GM18499 (cell line): Measurements from ENCODE around the gene MCRIP1.

Experiments used
- ATAC-seq: cut with Tn5 transposase; IDR thresholded peaks from one replicate; pipeline ENCODE4 v1.9.1; 2021; ENCODE audit warnings: moderate number of reproducible peaks; ENCODE audit not compliant: insufficient read depth, unreplicated experiment

MCRIP1 gene

DNA sequence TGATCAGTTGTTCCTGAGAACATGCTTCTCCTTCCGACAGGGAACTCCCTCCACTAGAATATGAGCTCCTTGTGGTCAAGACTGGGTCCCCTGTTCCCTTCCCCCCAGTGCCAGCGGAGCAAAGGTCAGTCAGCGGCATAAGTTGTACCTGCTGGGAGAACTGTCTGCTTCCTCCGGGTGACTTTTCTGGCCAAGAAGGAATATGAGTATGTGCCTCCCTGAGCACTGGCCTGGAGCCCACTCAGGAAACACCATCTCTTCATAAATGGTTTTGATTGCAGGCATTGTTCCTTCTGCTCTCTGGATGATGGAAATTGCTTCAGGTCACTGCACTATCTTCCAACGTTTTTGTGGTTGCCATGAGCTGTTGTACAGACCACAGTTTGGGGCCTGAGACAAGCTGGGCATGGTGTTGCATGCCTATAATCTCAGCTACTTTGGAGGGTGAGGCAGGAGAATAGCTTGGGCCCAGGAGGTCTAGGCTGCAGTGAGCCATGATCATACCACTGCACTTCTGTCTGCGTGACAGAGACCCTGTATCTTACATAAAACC, 30.1 kb upstream of the MCRIP1 start:
- ATAC-seq, result no peak

DNA sequence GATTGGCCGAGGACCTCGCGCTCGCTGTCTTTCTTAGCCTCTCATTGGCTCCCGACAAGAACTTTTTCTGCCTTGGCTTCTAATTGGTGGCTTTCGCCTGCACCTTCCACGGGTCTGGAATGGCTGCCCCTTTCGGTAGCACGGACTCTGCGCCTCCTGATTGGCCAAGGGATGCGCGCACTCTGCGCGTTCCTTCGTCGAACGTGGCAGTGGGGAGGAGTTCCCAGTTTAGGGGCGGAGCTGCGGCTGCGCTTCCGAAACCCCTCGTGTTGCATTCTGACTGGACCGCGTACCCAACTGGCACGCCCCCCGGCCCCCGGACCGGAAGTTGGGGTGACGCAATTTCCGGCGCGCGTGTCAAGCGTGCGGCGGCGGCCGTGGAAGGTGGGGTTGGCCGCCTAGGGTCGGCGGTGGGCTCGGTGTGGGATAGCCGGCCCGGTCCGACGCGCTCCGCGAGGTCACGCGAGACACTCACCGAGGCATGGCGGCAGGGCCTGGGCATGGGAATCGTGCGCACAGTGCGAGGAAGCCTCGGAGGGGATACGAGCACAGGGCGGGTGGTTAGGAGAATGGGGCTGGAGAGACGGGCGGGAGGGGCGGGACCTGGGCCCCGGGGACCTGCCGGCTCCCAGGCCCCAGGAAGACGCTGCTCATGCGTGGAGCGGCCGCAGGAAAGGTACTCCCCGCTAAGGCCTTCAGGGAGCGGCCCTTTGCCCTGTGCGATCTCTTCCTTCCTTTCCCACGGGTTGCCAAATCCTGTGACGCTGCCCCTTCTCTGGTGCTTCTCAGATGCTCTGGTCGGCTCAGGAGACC, 27.9 kb upstream of the MCRIP1 start:
- ATAC-seq, result peak; percentile 88

DNA sequence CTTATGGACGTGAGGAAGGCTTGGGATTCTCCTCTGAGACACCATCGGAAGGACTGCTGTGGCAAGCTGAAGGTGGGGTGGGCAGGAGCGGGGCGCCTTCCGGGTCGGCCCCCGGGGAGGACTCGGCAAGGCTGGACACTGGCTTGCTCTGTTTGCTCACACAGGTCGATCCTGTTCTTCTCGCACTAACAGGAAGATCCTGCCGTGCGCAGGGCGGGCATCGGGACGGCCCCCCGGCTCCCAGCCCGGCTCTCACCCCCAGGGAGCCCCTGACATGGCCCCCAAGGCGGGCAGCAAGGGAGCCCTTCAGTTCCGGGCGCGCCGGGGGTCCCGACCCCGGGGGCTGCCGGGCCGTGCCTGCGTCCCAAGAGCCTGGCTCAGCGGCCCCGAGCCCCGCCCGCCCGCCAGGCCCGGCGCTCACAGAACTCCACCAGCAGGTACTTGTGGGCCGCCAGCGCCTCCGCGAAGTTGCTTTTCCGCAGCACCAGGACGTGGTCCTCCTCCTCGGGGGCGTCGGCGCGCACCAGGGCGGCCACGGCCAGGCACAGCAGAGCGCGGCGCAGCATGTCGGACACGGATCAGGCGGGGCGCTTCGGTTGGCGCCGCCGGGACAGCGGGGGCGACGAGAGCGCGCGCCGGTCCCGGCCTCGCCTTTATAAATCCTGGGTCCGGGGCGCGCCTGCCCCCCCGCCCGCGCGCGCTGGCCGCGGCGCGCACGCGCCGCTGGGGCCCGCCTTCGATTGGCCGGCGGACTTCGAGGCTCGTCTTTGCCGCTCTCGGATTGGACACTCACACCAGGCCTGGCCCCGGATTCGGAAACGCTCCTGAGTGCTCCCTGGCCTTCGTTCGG, 27.0 kb upstream of the MCRIP1 start, which contains the start of gene P4HB:
Gene P4HB (minus strand): TSS at position 630 of the 850 bp plus-strand sequence. CDS start 64 bp downstream, at position 566.
- no peak for ATAC-seq

- ATAC-seq, result no peak
Observed at GRCh38 chr17:81858967-81859905, 26.1 kb upstream of the MCRIP1 start.

DNA sequence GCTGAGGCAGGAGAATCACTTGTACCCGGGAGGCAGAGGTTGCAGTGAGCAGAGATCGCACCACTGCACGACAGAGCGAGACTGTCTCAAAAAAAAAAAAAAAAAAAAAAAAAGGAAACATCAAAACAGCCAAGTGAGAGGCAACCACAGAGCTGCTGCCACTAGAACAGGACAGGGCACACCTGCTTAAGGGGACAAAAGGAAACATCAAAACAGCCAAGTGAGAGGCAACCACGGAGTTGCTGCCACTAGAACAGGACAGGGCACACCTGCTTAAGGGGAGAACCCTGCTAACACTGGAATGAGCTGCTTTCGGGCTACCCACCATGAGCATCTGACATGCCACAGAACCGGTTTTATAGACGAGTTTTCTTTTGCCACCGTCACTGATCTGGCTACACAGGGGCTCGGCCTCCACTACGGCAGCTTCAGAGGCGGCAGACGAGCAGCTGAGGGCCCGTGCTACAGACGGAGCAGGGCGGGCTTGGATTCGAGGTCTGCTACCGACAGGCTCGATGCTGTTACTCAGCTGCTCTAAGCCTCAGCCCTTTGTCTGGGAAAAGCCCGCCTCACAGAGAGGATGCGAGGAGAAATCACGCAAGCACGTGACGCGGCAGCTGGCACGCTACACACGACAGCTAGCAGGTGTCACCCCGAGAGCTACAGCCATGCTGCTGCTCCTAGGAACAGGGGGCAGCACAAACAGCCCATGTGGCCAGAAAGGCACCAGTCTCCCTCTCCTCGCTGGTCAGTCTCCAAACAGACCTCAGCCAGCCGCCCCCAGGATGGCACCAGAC, 25.3 kb upstream of the MCRIP1 start:
- ATAC-seq, result no peak

DNA sequence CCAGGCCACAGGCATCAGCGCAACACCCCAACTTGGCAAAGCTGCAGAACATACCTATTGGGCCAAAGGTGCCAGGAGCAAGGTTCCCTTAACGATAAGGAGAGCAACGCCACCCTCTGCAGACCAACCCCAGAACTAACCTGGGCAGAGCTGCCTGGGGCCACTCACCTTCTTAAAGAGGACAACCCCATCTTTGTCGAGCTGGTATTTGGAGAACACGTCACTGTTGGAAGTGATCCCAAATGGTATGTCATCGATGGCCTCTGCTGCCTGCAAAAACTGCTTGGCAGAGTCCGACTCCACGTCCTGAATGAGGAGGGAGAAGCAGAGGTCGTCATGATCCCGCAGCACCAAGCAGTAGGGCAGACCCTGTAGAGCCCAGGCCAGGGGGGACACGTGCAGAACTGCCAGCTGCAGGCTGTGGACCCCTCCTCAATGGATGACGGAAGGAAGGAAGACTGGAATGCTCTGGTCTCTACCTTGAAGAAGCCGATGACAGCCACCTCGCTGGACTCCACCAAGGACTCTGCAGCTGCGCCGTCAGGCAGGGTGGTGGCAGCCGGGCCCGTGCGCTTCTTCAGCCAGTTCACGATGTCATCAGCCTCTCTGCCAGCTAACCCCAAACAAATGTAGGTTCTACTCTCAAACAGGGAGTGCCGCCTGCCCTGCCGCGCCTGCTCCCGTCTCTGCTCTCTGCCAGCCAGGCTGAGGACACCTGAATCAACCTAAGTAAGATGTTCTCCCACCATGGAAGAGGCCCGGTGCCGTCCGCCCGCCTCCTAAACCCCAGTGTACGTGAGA, 22.1 kb upstream of the MCRIP1 start:
- ATAC-seq, result no peak

DNA sequence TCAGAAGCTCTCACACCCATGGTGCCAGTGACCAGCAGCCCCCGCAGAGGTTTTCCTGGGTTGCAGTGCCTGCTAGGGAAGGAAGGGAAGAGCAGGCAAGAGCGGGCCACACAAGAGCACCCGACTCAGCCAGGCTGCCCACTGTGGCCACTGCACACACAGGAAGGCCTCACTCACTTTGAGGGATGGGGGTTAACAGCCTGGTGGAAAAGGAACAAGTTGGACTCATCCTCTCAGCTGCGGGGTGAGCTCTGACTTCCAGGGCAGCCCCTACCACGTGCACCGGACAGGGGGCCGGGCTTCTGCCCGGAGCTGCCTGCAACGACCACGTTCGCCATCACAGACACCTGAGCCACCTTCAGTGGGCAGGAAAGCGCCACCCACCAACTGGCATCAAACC, 19.1 kb upstream of the MCRIP1 start:
- no peak for ATAC-seq

- ATAC-seq, result no peak
Observed at GRCh38 chr17:81851423-81851822, 18.3 kb upstream of the MCRIP1 start.

DNA sequence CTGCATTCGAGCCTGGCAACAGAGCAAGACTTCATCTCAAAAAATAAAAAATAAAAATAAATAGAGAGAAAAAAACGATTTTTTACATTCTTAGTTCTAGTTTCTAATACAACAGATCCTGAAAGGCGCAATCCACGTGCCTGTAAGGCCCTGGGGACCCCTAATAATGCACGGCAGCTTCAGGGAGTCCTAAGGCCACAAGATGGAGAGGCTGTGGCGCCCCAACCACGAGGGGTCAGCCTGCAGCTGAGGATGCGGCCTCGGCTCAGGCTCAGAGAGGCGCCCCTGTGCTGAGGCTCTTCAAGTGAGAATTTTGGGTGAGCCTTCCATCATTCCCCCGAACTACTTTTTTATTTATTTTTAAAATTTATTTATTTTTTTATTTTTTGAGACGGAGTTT, 16.4 kb upstream of the MCRIP1 start:
- ATAC-seq, result no peak

DNA sequence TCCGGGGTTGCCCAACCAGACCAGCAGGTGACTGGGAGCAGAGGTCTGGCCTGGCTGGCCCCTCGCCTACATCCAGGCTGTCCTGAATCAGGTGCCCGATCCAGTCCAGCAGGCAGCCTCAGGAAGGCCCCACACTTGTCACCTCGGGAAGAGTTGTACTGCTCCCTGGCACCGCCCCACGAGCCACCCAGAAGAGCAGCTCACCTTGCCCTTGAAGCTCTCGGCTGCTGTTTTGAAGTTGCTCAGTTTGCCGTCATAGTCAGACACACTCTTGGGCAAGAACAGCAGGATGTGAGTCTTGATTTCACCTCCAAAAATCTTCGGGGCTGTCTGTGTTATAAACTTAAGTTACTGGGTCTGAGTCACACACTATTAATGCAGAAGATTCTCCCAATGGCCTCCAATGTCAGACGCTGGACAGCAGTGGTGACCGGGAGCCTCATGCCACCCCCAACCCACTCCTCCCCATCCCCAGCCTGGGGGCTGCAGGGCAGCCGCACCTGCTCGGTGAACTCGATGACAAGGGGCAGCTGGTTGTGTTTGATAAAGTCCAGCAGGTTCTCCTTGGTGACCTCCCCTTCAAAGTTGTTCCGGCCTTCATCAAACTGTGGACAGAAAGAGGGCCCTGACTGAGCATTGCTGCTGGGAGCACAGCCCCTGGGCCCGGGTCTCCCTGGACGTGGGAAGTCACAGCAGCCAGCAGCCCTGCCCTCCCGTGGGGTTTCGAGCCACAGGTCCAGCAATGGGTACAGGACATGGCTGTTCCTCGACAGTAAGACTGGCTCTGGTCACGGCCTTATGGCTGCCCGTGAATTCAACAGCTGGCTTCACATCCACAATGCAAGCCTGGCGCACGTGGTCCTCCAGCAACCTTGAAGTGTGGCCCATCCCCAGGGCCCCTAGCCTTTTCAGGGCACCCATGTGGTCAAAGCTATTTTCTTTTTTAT, 13.9 kb upstream of the MCRIP1 start:
- no peak for ATAC-seq

- ATAC-seq, result no peak
Observed at GRCh38 chr17:81845881-81846742, 13.0 kb upstream of the MCRIP1 start.

DNA sequence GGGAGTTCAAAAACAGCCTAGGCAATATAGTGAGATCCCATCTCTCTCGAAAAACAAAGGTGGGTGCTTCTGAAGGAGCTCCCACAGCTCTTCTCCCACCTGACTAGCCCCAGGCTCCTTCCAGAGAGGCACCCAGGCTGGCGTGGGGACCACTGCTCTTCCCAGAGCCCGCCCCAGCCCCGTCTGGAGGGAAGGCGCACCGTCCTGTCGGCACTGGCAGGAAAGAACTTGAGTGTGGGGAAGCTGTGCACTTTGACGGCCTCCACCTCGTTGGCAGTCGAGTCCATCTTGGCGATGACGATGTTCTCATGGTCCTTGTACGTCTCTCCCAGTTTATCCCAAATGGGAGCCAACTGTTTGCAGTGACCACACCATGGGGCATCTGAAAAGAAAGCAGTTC, 12.3 kb upstream of the MCRIP1 start:
- no peak for ATAC-seq

- ATAC-seq, result no peak
Observed at GRCh38 chr17:81844887-81845286, 11.8 kb upstream of the MCRIP1 start.

DNA sequence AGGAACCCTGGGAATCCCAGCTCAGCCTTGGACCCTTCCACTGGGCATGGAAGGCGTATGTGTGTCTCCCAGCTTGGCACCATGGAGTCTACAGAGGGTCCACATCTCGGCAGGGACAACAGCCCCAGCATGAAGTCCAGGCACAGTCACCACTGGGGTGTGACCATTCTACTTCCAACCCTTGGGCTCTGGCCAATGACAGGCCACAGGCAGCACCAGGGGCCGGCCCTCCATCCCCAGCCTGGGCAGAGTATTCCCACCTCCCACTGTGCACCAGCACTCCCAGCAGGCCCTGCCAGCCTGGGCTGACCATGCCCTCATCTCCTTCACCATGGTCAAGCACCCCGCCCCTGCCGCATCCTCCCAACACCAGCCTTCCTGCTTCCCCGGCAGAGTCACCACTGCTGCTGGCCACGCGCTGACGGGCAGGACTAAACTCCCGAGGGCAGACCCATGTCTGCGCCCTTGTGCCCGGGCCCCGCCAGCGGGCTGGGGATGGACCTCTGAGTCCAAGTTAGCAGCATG, 11.3 kb upstream of the MCRIP1 start:
- no peak for ATAC-seq

DNA sequence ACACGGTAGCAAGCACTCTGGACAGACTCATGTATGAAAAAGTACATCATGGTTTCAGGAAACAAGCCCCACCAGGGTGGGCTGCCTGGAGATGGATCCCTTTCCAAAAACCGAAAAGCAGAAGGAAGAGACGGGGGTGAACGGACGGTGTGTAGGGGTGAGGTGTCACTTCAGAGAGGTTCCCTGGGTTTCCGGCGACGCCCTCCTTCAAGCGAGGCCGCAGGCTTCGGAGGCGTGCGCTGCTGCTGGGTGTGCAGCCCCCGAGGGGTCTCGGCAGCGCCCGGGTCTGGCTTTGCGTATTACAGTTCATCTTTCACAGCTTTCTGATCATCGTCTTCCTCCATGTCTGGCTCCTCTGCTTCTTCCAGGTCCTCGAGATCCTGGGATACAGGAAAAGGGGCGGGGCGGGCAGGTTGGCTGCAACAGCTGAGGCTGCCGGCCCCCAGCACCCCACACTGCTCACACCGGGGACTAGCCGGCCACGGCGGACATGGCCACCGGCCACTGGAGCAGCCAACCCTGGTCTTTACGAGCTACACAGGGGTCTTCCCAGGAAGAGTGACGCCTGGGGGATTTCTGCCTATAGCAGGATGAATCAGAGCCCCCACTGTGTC, 10.7 kb upstream of the MCRIP1 start:
- ATAC-seq, result no peak
